Stimulated activated CD8-positive, alpha-beta memory T cell treated with anti-CD3 and anti-CD28 coated beads, Interleukin-15, amount 100 ng/mL, for 48 hours (primary cell): Measurements from ENCODE around the gene CAPZB.

Source experiments
- DNase-seq, 2 donors: peaks; one replicate each; pipeline ENCODE4 v3.0.0-alpha.2; 2020; ENCODE audit warnings: low read depth in 2 of 2

Gene CAPZB

GRCh38 chr1:19429611-19430010 lies 55.7 kb downstream of the CAPZB start:
- DNase-seq: no peak

GRCh38 chr1:19427087-19427781 lies 58.1 kb downstream of the CAPZB start:
- no peak for DNase-seq

- DNase-seq: no peak
Observed at GRCh38 chr1:19426294-19427086, 58.8 kb downstream of the CAPZB start.

- no peak for DNase-seq
Observed at GRCh38 chr1:19425646-19426239, 59.6 kb downstream of the CAPZB start.

GRCh38 chr1:19424651-19425570 lies 60.4 kb downstream of the CAPZB start:
- DNase-seq: no peak

GRCh38 chr1:19423130-19423529 lies 62.2 kb downstream of the CAPZB start:
- no peak for DNase-seq

GRCh38 chr1:19421365-19421764 lies 64.0 kb downstream of the CAPZB start:
- DNase-seq: no peak

- no peak for DNase-seq
Observed at GRCh38 chr1:19420606-19421005, 64.7 kb downstream of the CAPZB start.

GRCh38 chr1:19419691-19420090 lies 65.6 kb downstream of the CAPZB start:
- no peak for DNase-seq

GRCh38 chr1:19418503-19418971 lies 66.8 kb downstream of the CAPZB start:
- DNase-seq: no peak

GRCh38 chr1:19416921-19417470 lies 68.3 kb downstream of the CAPZB start:
- DNase-seq: no peak

- DNase-seq: no peak
Observed at GRCh38 chr1:19416145-19416544, 69.2 kb downstream of the CAPZB start.

- no peak for DNase-seq
Observed at GRCh38 chr1:19414515-19415121, 70.7 kb downstream of the CAPZB start.

GRCh38 chr1:19413999-19414398 lies 71.3 kb downstream of the CAPZB start:
- no peak for DNase-seq

GRCh38 chr1:19412654-19413053 lies 72.7 kb downstream of the CAPZB start:
- no peak for DNase-seq

GRCh38 chr1:19411612-19412011 lies 73.7 kb downstream of the CAPZB start:
- no peak for DNase-seq

GRCh38 chr1:19410393-19410792 lies 74.9 kb downstream of the CAPZB start:
- DNase-seq: no peak

- no peak for DNase-seq
Observed at GRCh38 chr1:19409477-19410341, 75.6 kb downstream of the CAPZB start.

GRCh38 chr1:19407494-19408096 lies 77.7 kb downstream of the CAPZB start:
- DNase-seq: no peak

GRCh38 chr1:19406680-19407079 lies 78.7 kb downstream of the CAPZB start:
- DNase-seq: no peak
